GM21360 (cell line): ENCODE results near the gene B3GNT3.
"Not testable (repeated sequence)": the region's sequence is repeated elsewhere in the genome, so short reads cannot be mapped to it uniquely, and the experiment has no call there.

Experiments used
- ATAC-seq: cut with Tn5 transposase; IDR thresholded peaks from one replicate; pipeline ENCODE4 v1.9.1; 2021; ENCODE audit warnings: mild to moderate bottlenecking, moderate library complexity; ENCODE audit not compliant: unreplicated experiment

The B3GNT3 gene

DNA sequence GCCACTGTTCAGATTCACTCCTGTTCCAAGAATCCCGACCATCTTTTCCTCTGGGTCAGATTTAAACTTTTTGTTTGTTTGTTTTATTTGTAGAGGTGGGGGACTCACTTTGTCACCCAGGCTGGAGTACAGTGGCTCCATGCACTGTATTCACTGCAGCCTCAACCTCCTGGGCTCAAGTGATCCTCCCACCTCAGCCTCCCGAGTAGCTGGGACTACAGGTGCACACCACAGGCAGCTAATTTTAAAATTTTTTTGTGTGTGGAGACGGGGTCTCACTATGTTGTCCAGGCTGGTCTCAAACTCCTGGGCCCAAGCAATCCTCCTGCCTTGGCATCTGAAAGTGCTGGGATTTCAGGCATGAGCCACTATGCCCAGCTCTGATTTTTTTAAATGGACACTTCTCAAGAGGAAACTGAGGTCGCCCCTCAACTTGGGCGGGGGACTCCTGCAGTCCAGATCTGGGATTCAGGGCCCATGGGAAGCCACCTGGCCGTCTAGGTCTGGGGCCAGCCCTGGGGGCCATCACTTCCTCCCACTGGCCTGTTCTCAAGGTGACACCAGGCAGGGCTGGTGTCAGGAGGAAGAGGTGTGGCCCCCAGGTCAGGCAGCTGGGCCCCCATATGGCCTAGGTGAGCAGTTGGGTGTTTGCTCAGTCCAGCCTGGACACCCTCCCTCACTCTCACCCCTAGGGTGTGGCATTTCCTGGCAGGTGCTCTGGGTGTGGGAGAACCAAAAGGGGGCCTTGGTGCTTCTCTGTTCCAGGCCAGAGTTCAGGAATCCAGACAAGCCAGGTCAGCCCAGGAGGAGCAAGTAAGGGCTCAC, 1.3 kb downstream of the B3GNT3 start:
- ATAC-seq, result no peak

DNA sequence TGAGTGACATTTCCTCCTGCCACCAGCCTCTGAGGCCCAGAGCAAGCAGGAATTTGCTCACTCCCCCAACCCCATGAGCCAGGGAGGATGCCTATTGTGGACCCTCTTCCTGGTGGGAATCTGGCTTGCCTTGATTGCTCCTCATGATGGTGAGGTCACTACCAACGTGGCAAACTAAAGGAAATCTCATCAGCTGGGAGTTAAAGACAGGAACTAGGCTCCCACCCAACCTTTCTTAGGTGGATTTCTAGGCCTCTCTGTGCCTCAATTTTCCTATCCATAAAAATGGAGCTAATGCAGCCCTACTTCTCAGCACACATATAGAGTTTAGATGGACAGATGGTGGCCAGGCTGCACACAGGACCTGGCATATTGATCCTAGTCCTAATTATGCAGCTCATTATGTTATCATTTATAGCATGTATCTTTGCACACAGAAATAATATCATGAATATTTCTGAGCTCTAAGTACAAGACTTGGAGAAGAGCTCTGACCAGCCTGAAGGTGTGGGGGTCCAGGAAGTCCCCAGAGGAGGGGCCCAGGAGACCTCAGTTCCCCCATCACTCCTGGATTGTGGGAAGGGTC, 2.0 kb downstream of the B3GNT3 start:
- no peak for ATAC-seq

DNA sequence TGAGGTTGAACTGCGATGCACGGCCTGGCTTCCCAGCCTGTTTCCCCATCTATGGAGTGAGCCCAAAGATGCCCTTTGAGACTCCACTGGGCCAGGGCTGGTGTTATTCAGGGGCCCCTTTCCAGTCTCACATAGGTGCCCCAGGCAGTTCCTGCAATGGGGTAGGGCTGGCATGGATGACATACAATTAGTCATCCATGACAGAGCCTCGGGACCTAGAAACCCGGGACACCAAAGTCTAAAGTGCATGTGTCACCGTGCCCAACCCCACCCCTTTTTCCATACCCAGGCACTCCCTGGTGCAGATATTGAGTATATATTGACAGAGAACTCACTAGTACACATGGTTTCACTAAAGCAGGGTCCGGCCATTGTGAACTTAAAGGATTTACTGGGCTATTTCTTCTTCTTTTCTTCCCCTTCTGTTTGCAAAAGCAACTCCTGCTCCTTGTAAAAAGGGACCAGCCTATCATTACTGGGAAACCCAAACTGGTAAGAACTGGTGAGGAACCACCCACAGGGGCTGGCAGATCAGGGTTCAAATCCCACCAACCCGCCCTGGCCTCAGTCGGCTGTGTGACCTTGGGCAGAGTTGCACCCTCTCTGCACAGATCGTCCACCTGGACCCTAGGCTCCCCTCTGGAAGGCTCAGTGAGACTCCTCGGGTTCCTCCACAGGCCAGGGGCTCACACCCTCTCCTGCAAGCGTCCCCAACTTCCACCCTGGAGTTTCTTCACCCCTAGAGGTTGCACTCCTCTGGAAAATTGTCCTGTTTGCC, 2.7 kb downstream of the B3GNT3 start:
- no peak for ATAC-seq

DNA sequence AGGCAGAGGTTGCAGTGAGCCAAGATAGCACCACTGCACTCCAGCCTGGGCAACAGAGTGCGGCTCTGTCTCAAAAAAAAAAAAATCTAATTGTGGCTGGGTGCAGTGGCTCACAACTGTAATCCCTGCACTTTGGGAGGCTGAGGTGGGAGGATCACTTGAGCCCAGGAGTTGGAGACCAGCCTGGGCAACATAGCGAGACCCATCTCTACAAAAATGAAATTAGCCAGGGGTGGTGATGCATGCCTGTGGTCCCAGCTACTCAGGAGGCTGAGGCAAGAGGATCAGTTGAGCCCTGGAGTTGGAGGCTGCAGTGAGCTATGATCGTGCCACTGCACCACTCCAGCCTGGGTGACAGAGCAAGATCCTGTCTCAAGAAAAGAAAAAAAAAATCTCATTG, 3.7 kb downstream of the B3GNT3 start:
- ATAC-seq, result not testable (repeated sequence)

DNA sequence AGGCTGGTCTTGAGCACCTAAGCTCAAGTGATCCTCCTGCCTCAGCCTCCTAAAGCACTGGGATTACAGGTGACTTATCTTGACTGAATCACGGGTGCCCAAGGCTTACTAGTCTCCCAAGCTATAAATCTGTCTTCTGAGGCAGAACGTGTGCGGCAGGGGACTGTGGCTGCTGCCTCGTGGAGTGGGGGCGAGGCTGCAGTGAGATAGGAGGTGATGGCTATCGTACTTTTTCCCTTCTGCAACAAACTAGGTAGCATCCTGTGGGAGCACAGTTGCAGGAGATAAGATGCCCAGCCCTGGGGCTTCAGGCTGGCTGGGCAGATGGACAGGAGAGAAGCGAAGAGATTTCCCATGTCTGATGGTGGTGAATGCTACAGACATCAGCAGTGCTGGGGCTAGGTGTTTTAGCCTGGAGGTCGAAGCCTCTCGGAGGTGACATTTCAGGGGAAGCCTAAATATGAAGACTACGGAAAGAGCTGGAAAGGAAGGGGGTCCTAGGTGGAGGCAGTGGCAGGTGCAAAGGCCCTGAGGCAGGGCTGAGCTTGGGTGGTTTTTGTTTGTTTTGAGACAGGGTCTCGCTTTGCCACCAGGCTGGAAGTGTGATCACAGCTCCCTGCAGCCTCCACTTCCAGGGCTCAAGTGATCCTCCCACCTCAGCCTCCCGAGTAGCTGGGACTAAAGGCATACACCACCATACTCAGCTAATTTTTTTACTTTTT, 7.4 kb downstream of the B3GNT3 start:
- ATAC-seq, result no peak

DNA sequence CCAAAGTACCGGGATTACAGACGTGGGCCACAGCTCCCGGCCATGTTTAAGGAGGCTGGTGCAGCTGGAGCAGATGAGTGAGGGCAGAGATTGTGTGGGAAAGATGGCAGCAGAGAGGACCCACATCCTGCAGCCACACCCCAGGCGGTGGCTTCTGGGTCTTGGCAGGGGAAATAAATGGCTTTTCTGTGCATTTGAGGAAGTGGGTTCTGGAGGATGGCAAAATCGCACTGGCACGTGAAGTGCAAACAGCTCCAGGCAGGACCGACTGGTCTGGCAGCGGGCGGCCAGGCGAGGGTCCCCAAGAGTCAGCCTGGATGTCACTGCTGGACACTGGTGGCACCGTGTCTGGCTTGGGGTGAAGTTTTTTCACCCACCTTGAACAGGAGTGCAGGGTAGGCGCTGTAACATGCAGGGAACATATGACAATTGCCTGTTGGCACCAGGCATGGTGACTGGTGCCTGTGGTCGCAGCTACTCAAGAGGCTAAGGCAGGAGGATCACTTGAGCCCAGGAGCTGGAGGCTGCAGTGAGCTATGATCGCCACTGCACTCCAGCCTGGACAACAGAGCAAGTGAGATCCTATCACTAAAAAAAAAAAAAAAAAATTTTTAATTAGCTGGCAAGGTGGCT, 8.4 kb downstream of the B3GNT3 start:
- no peak for ATAC-seq

DNA sequence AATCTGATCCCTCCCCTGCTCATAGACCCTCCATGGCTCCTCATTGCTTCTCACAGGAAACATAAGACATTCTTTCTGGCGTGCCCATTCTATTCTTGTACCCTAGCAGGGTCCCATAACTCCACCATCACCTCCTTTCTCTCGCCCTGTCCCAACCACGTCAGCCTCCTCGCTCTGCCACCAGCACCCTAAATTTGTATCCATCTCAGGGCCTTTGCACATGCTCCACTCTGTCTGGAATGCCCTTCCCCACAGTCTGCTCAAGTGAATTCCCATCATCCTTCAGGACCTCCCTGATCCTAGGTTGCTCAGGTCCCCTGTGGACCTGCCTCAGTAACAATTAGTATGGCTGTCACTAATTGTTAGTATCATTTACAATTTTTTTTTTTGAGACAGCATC, 10.5 kb downstream of the B3GNT3 start:
- ATAC-seq, result no peak

DNA sequence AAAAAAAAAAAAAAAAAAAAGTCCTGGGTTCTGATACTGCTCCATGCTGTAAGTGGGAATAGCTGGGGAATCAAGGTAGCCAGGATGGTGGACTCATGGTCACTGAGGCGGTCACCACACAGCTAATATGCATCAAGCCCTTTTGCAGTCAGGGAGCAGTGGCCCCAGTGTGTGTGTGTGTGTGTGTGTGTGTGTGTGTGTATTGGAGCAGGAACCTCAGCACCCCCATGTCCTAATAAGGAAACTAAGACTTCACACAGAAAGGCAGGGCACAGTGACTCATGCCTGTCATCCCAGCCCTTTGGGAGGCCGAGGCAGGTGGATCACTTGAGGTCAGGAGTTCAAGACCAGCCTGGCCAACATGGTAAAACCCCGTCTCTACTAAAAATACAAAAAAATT, 12.0 kb downstream of the B3GNT3 start:
- no peak for ATAC-seq

DNA sequence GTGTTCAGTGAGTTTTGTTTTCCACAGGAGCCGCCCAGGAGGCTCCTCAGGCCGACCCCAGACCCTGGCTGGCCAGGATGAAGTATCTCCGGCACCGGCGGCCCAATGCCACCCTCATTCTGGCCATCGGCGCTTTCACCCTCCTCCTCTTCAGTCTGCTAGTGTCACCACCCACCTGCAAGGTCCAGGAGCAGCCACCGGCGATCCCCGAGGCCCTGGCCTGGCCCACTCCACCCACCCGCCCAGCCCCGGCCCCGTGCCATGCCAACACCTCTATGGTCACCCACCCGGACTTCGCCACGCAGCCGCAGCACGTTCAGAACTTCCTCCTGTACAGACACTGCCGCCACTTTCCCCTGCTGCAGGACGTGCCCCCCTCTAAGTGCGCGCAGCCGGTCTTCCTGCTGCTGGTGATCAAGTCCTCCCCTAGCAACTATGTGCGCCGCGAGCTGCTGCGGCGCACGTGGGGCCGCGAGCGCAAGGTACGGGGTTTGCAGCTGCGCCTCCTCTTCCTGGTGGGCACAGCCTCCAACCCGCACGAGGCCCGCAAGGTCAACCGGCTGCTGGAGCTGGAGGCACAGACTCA, 12.9 kb downstream of the B3GNT3 start:
- ATAC-seq, result no peak

DNA sequence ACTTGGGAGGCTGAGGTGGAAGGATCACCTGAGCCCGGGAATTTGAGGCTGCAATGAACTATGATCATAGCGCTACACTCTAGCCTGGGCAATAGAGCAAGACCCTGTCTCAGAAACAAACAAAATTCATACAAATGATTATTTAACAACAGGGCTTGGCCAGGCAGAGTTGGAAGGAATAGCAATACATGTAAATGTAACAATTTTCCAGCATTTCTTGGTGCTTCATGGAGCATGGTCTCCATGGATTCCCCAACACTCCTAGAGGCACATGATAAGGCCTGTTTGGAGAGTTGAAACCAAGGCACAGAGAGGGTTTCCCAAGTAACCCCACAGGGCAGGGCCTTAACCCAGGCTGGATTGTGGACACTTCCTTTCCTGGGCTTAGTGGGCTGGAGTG, 16.2 kb downstream of the B3GNT3 start:
- no peak for ATAC-seq

DNA sequence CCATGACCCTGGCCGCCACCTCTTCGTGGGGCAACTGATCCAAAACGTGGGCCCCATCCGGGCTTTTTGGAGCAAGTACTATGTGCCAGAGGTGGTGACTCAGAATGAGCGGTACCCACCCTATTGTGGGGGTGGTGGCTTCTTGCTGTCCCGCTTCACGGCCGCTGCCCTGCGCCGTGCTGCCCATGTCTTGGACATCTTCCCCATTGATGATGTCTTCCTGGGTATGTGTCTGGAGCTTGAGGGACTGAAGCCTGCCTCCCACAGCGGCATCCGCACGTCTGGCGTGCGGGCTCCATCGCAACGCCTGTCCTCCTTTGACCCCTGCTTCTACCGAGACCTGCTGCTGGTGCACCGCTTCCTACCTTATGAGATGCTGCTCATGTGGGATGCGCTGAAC, 16.7 kb downstream of the B3GNT3 start:
- ATAC-seq, result no peak

DNA sequence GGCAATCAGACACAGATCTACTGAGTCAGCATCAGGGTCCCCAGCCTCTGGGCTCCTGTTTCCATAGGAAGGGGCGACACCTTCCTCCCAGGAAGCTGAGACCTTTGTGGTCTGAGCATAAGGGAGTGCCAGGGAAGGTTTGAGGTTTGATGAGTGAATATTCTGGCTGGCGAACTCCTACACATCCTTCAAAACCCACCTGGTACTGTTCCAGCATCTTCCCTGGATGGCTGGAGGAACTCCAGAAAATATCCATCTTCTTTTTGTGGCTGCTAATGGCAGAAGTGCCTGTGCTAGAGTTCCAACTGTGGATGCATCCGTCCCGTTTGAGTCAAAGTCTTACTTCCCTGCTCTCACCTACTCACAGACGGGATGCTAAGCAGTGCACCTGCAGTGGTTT, 17.2 kb downstream of the B3GNT3 start:
- ATAC-seq, result no peak

DNA sequence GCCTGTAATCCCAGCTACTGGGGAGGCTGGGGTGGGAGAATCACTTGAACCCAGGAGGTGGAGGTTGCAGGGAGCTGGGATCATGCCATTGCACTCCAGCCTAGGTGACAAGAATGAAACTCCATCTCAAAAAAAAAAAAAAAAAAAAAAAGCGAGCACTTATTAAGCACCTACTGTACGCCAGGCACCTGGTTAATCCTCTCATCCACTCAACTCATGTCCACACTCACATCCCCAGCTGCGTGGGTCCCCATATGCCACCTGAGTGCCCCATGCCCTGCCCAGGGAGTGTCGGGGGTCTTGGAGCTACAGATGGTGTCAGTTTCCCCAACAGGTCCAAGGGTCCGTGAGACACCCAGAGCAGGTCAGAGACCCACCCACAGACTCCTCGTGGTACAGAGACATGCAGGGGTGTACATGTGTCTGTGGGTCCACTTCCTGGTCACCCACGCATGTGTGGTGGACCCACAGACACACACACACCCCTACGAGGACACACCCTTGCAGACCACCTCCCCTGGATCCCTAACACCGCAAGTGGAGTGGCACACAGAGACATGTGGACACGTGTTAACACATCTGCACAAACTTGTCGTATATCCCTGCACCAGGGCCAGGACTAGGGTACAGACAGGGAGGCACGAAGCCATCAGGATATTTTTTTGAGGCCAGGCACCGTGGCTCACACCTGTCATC, 22.9 kb downstream of the B3GNT3 start:
- ATAC-seq, result no peak

DNA sequence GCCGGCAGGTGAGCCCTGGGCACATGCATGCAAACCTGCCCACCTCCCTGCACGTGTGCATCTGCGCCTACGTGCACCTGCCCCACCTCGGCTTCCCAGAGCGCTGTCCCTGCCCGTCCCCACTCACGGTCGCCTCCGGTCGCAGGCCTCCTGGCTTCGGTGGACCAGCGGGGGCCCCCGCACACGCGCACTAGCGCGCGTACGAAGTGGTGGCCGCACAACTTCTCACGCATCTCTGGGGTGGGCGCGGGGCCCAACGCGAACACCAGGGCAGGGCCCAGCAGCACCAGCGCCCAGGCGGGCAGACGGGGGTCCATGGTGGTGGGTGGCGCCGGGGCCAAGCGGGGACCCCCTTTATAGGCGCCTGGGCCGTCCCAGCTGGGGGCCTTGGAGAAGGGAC, 26.3 kb downstream of the B3GNT3 start, which contains the start of gene INSL3:
TSS of gene INSL3 (minus strand) at position 330 of the 400 bp plus-strand sequence. CDS start at position 317, 13 bp downstream.
- no peak for ATAC-seq

DNA sequence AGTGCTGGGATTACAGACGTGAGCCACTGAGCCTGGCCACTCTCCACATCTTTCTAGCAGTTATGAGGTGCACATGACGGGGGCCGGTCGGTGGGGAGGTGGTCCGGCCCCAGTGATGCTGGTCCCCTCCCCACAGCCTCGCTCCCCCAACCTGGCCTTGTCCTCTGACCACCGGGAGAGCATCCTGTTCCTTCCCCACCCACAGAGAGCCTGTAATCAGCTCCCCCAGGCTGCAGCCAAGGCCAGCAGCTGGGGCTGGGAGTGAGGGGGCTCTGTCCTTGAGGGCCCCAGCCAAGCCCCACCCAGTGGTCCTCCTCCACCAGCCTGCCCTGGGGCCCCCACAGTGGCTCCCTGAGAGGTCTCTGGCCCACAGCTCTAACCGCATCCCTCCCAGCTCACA, 29.4 kb downstream of the B3GNT3 start:
- no peak for ATAC-seq

DNA sequence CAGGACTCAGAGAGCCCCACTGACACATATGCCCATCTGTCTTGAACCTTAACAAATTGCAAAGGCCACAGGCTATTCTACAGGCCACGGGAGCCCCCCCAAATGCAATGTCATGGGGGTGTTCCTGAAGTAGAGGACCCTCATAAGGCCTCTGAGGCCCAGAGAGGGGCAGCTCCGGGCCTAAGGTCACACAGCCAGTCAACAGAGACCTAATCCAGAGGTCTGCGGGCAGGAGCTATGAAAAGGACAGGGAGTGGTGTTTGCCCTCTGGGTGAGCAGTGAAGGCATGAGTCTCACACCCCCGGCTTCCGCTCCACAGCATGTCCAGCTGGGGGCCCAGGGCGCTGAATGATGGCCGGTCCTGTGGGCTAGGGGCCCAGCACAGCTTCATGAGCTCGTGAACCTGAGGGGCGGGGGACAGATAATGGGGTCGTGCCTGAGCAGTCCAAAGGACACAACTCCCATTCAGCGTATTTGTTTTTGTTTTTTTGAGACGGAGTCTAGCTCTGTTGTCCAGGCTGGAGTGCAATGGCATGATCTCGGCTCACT, 31.6 kb downstream of the B3GNT3 start:
- ATAC-seq, result no peak

DNA sequence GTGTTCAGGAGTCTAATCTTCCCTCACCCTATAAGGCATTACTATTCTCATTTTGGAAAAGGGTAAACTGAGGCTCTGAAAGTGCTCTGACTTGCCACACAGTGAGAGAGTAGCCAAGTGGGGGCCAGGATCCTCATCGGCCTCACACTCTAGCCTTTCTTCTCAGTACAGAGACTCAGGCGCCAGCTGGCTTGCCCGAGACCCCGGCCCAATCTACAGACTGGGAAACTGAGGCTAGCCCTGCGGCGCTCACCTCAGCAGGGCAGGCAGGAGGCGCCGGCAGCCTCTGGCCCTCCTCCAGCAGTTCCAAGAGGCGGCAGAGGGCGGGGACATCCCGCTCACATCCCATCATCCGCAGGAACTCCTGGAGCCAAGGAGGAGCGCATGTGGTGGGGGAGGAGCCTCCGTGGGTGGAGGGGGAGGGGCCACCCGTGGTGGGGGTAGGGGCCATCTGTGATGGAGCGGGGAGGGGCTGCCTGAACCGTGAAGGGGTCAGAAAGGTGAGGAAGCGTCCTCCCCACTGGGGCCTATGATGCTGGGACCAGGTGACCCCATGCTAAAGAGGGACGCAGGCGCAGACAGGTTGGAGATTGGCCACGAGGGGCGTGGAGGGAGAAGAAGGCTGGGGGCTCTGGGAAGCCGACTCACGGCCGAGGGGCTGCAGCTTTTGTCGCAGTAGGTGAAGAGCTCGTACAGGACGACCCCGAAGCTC, 35.1 kb downstream of the B3GNT3 start:
- ATAC-seq, result no peak

DNA sequence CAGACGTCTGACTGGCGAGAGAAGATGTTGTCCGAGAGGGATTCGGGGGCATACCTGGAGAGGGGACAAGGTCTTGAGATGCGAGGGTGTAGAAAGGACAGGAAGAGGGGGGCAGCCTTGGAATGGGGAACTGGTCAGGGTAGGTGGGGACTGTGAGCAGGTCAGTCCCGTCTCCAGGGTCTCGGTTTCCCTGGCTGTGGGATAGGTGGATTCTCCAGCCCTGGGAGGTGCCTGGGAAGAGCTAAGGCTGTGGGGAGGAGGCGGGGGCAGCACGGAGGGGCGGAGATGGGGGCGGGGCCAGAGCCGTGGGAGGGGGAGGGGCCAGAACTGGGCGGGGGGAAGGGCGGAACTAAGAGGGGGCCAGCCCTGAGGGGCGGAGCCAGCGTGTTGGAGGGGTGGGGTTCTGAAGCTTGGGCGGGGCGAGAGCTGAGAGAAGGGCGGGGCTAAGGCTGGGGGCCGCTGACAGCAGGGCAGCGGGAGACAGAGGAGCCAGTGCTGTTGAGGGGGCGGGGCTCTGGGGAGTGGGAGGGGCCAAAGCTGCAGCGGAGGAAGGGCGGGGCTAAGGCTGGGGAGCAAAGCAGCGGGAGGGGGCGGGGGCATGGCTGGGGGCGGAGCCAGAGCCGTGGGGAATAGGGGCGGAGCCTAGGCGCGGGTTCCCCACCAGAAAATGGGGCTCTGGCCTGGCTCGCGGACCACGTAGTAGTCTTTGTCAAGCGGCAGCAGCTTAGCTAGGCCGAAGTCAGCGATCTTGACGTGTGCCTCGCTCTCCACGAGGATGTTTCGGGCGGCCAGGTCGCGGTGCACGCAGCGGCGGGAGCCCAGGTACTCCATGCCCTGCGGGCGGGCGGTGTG, 35.9 kb downstream of the B3GNT3 start:
- no peak for ATAC-seq
